Lung (tissue), 12 donors: ENCODE measurements around the gene TNIK. TPM values are rescaled to one million over a fixed set of nuclear protein-coding genes. Genes with fewer than 3 reads are reported as not detected.

Experiments
- ATAC-seq: fragments of 200-7000 bp; cut with Tn5 transposase; one replicate; pipeline ENCODE4 v1.9.1; 2020; ENCODE audit warnings: moderate number of reproducible peaks; ENCODE audit not compliant: insufficient read depth, low FRiP score
- DNase-seq, 3 donors: peaks; one replicate each; pipeline ENCODE4 v3.0.0-alpha.2; 2013 to 2017
- H3K27ac ChIP-seq, 2 donors: one replicate each; pipeline ENCODE4 v1.5.1; 2013; ENCODE audit warnings: mild to moderate bottlenecking in 2 of 2, moderate library complexity in 2 of 2, control low read depth in 1 of 2, inconsistent platforms in 1 of 2, low read depth in 1 of 2, low read length in 1 of 2
- H3K27me3 ChIP-seq, 3 donors: one replicate each; pipeline ENCODE4 v1.5.1; 2013; ENCODE audit warnings: low read length in 2 of 3; ENCODE audit not compliant: control insufficient read depth in 3 of 3, insufficient read depth in 3 of 3
- H3K36me3 ChIP-seq, 4 donors: one replicate each; pipeline ENCODE4 v1.5.1; 2013; ENCODE audit warnings: low read length in 4 of 4, mild to moderate bottlenecking in 1 of 4, moderate library complexity in 1 of 4; ENCODE audit not compliant: control insufficient read depth in 4 of 4, insufficient read depth in 4 of 4
- H3K4me1 ChIP-seq, 5 donors: one replicate each; pipeline ENCODE4 v1.5.1; 2013; ENCODE audit warnings: low read length in 5 of 5, mild to moderate bottlenecking in 2 of 5, moderate library complexity in 1 of 5; ENCODE audit not compliant: control insufficient read depth in 5 of 5, insufficient read depth in 5 of 5
- H3K4me3 ChIP-seq: one replicate; pipeline ENCODE4 v1.5.1; 2013; ENCODE audit warnings: mild to moderate bottlenecking, control low read depth, moderate library complexity
- H3K9ac ChIP-seq, 2 donors: one replicate each; pipeline ENCODE4 v1.5.1; 2013; ENCODE audit warnings: low read length in 2 of 2, control low read depth in 1 of 2; ENCODE audit not compliant: insufficient read depth in 1 of 2
- H3K9me3 ChIP-seq, 4 donors: one replicate each; pipeline ENCODE4 v1.5.1; 2013; ENCODE audit warnings: low read length in 3 of 4, mild to moderate bottlenecking in 1 of 4, moderate library complexity in 1 of 4; ENCODE audit not compliant: control insufficient read depth in 4 of 4, insufficient read depth in 3 of 4
- CTCF ChIP-seq: IDR thresholded peaks from 2 replicates; pipeline ENCODE4 v1.5.1; 2012; ENCODE audit warnings: mild to moderate bottlenecking; ENCODE audit errors: control extremely low read depth, extremely low read depth
- WGBS, 2 donors: extraction: QIAGEN DNeasy Blood & Tissue Kit; methylation state at CpG; one replicate each; pipeline ENCODE4 v1.1.7; 2013; 5-methylcytosine and 5-hydroxymethylcytosine counted together
- polyA plus RNA-seq, 2 donors: library from polyadenylated mRNA; stranded (reverse); fragments of 200-250 nt; gene quantifications; one replicate each; pipeline ENCODE4 v1.2.1, GENCODE V29; 2013
- total RNA-seq, 2 donors: library from RNA; depleted of rRNA in 1 of 2; stranded (reverse); fragments of >200 nt in 1 of 2; gene quantifications; one replicate each; pipeline ENCODE4 v1.2.1, GENCODE V29; 2014 to 2021
- donor health status: control.
- donor health status: control.
- donor health status: Bipolar disorder and iron deficiency.
- donor health status: healthy.
- donor health status: DM: yes; HTN: yes; CAD: no.

The TNIK gene
- total and polyA plus RNA-seq, 4 donors = 9.4 to 36.3 (median 14.3) TPM

GRCh38 chr3:171038342-171038741, 421.9 kb downstream of the TNIK start:
- TF ChIP-seq CTCF = no peak
- Histone ChIP-seq H3K9ac (no peak overlapping the region), H3K27ac (no peak overlapping the region), H3K9me3 (no peaks in the 10 kb centered on the region), H3K36me3 (no peaks in the 10 kb centered on the region), H3K27me3 (peaks cover 0 to 23% (median 0%) of the 10 kb centered on the region in 3 donors), H3K4me3 (no peak overlapping the region), H3K4me1 (peaks cover 0 to 12% (median 0%) of the 10 kb centered on the region in 5 donors)
- peak in 2 of 3 donors; percentile 49 to 53 for DNase-seq
- no peak for ATAC-seq
- 39 to 51% methylated on average over 1 of the region's 1 CpG for WGBS, 2 donors

GRCh38 chr3:171028779-171029232, 431.4 kb downstream of the TNIK start:
- Histone ChIP-seq H3K9me3 (peaks cover 0 to 1% (median 0%) of the 10 kb centered on the region in 4 donors), H3K36me3 (no peaks in the 10 kb centered on the region), H3K27me3 (peaks cover 0 to 40% (median 13%) of the 10 kb centered on the region in 3 donors), H3K9ac (no peak overlapping the region), H3K4me3 (no peak overlapping the region), H3K27ac (peak overlapping the region in 1 of 2 donors; percentile 58), H3K4me1 (peaks cover 0 to 8% (median 4%) of the 10 kb centered on the region in 5 donors)
- DNase-seq (peak in 1 of 3 donors; percentile 20), ATAC-seq (peak; percentile 51)
- TF ChIP-seq CTCF = no peak
- 52 to 62% methylated on average over 8 of the region's 8 CpGs for WGBS, 2 donors

GRCh38 chr3:171028025-171028778, 432.0 kb downstream of the TNIK start:
- DNase-seq = peak; percentile 63 to 80 (median 70)
- Histone ChIP-seq H3K36me3 (no peaks in the 10 kb centered on the region), H3K27ac (peak overlapping the region in 1 of 2 donors; percentile 58), H3K9me3 (peaks cover 0 to 1% (median 0%) of the 10 kb centered on the region in 4 donors), H3K9ac (no peak overlapping the region), H3K4me3 (no peak overlapping the region), H3K4me1 (peaks cover 0 to 8% (median 4%) of the 10 kb centered on the region in 5 donors), H3K27me3 (peaks cover 0 to 40% (median 13%) of the 10 kb centered on the region in 3 donors)
- ATAC-seq = peak; percentile 81
- TF ChIP-seq CTCF = no peak
- 12 to 13% methylated on average over 39 of the region's 39 CpGs for WGBS, 2 donors
